WERI-Rb-1 (cell line): ENCODE results near the gene AFAP1.

Experiments
- DNase-seq: peaks from one replicate; pipeline ENCODE4 v3.0.0-alpha.2; 2020
- H3K27ac ChIP-seq: fragments of 250-450 bp; sonication (Bioruptor Pico); 2 replicates; pipeline ENCODE4 v1.5.1; 2020; ENCODE audit warnings: mild to moderate bottlenecking, moderate library complexity
- H3K27me3 ChIP-seq: fragments of 250-450 bp; sonication (Bioruptor Pico); 2 replicates; pipeline ENCODE4 v1.5.1; 2021; ENCODE audit warnings: mild to moderate bottlenecking, low read depth, moderate library complexity; ENCODE audit not compliant: insufficient read depth, severe bottlenecking
- H3K36me3 ChIP-seq: fragments of 250-450 bp; sonication (Bioruptor Pico); 2 replicates; pipeline ENCODE4 v1.5.1; 2020; ENCODE audit warnings: mild to moderate bottlenecking, moderate library complexity
- H3K4me3 ChIP-seq: 2 replicates; pipeline ENCODE4 v1.5.1; 2011; ENCODE audit warnings: low read depth, mild to moderate bottlenecking, control low read depth, low read length
- H3K9me3 ChIP-seq: fragments of 250-450 bp; sonication (Bioruptor Pico); 2 replicates; pipeline ENCODE4 v1.5.1; 2021; ENCODE audit warnings: mild to moderate bottlenecking, moderate library complexity; ENCODE audit not compliant: severe bottlenecking
- TF ChIP-seq, protein P1 (sequence below): IDR thresholded peaks from 2 replicates; pipeline ENCODE4 v1.5.1; 2011; ENCODE audit warnings: low read depth, mild to moderate bottlenecking, control low read depth, inconsistent platforms, low read length

AFAP1 gene

DNA sequence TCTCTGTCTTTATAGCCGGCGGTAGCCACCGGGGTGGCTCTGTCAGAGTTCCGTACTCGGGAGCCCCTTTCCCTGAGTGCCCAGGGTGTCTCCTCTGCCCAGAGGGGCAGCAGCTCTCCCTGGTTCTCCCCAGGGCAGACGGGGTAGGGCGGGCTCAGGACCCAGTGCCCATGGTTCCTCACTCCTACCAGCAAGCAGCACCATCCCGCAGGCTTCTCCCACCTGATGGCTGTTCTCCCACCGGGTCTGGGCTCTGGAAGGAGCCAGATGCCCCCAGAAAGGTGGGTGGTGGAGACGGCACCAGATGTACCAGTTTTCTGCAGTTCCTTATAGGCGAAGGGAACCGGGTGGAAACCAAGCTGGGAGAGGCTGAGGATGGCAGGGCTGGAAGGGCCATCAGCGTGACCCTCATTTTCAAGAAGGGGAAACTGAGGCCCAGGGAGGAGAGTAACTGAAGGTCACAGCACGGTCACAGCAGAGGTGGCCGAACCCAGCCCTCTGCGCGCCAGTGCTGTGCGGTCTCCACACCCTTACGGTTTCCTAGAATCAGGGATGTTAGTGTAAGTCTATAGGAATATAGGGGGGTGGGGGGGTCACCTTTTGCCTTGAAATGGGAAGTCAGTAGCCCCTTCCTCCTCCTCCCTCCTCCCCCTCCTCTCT is 198.7 kb downstream of the AFAP1 start:
- Histone ChIP-seq H3K9me3 (no peaks in the 10 kb centered on the region), H3K27me3 (no peaks in the 10 kb centered on the region), H3K4me3 (no peak overlapping the region), H3K36me3 (peaks cover 40% of the 10 kb centered on the region), H3K27ac (no peak overlapping the region)
- DNase-seq, result no peak
- TF ChIP-seq, protein P1, sequence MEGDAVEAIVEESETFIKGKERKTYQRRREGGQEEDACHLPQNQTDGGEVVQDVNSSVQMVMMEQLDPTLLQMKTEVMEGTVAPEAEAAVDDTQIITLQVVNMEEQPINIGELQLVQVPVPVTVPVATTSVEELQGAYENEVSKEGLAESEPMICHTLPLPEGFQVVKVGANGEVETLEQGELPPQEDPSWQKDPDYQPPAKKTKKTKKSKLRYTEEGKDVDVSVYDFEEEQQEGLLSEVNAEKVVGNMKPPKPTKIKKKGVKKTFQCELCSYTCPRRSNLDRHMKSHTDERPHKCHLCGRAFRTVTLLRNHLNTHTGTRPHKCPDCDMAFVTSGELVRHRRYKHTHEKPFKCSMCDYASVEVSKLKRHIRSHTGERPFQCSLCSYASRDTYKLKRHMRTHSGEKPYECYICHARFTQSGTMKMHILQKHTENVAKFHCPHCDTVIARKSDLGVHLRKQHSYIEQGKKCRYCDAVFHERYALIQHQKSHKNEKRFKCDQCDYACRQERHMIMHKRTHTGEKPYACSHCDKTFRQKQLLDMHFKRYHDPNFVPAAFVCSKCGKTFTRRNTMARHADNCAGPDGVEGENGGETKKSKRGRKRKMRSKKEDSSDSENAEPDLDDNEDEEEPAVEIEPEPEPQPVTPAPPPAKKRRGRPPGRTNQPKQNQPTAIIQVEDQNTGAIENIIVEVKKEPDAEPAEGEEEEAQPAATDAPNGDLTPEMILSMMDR, result no peak

DNA sequence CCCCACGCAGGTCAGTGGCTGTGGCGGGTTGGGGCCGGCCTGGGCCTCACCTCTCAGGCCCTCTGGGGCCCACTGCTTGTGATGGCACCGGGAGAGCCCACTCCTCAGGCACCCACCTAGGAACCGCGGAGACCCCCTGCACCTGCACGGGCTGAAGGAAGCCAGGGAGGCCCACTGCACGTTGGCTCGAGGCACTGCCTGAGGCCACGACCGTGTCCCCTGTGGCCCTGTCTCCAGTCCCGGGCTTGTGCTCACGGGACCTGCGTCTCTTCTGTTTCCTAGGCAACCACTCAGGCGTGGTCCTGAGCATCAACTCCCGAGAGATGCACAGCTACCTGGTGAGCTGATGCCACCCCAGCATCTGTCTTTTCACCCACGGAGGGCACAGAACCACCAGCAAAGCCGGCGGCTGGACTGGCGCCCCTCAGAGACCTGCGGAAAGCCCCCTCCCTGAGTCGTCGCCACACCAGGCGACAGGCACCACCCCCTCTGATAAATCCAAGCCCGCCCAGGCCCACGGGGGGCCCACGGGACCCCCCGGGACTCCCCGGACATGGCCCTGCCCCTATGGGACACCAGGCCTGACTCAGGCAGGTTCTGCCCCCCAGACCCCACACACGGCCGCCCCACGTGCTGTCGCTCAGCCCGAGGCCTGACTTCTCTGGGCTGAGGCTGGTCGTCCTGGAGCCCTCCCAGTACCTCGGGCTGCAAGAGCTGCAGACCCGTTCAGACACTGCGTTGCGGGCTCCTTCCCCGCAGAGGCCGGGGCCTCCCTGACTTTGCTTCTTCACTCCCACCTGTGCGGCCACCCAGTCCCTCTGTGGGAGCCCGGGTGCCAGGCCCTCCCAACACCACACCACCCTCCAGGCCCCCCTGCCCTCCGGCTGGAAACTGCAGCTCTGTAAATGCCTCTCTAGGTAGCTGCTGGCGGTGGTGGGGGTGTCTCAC is 199.5 kb downstream of the AFAP1 start:
- H3K9me3 ChIP-seq, result no peaks in the 10 kb centered on the region
- no peak overlapping the region for H3K4me3 ChIP-seq
- no peaks in the 10 kb centered on the region for H3K27me3 ChIP-seq
- H3K27ac ChIP-seq, result no peak overlapping the region
- DNase-seq, result no peak
- peaks cover 40% of the 10 kb centered on the region for H3K36me3 ChIP-seq
- TF ChIP-seq, protein P1, result no peak

DNA sequence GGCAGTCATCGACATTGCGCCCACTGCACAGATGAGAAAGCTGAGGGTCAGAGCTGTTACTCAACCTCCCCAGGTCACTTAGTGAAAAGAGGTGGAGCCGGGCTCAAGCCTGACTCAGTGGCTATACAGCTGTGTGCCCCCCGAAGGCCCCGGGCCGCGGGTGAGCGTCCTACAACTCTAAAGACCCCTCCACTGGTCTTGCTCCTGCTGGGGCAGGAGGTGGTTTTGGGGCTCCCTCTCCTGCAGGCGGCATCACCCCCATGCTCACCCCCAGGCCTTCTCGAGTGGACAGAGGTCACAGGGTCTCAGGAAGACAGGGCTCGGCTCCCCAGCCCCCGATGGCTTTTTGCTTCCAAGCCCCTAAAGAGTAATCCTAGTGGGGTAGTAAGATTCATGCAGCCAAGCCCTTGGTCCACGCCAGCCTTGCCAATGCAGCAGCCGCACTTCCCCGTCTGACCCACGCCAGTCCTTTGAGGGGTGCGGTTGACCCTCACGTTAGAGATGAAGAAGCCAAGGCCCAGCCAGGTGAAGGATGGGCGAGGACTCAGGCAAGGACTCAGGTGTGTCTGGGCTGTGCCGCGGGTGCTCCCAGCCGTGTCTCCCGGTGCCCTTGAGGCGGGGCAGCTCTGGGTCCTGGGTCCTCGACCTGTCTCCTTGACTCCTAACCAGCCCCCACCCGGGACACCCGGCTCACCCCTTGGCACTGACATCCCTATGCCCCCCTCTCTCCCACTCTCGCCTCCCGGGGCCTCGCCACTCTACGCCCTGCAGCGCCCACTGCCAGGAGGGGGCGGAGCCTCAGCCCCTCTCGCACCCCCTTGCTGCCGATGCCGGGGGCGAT is 200.4 kb downstream of the AFAP1 start:
- Histone ChIP-seq H3K27ac (no peak overlapping the region), H3K36me3 (peaks cover 45% of the 10 kb centered on the region), H3K4me3 (no peak overlapping the region), H3K9me3 (no peaks in the 10 kb centered on the region), H3K27me3 (no peaks in the 10 kb centered on the region)
- TF ChIP-seq, protein P1, result no peak
- no peak for DNase-seq

DNA sequence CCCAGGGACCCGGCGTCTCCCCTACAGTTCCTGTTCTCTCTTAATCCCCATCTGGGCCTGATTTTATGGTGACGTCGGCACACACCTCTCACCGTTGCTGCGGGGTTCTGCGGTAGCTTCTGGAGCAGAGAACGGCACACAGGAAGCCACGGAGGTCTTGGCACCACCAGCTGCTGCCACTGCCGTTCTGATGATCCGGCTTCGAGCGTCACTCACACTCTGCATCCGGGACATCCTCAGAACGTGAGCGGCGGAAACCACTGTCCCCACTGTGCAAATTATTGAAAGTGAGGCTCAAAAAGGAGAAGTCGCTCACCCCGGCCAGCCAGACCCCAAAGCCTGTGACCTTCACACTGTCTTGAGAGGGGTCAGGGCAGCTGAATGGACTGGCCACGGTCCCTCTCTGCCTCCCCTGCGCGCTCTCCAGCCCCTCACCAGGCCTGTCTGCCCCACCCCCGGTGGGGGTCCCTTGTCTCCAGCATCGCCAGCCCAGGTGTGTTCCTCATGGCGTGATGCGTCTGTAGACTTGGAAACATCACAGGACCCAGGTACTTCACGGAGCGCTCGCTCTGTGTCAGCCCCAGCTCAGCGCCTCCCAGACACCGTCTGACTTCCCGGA is 201.1 kb downstream of the AFAP1 start:
- DNase-seq, result no peak
- no peak overlapping the region for H3K27ac ChIP-seq
- peaks cover 47% of the 10 kb centered on the region for H3K36me3 ChIP-seq
- H3K27me3 ChIP-seq, result no peaks in the 10 kb centered on the region
- no peaks in the 10 kb centered on the region for H3K9me3 ChIP-seq
- TF ChIP-seq, protein P1, result no peak
- H3K4me3 ChIP-seq, result no peak overlapping the region

DNA sequence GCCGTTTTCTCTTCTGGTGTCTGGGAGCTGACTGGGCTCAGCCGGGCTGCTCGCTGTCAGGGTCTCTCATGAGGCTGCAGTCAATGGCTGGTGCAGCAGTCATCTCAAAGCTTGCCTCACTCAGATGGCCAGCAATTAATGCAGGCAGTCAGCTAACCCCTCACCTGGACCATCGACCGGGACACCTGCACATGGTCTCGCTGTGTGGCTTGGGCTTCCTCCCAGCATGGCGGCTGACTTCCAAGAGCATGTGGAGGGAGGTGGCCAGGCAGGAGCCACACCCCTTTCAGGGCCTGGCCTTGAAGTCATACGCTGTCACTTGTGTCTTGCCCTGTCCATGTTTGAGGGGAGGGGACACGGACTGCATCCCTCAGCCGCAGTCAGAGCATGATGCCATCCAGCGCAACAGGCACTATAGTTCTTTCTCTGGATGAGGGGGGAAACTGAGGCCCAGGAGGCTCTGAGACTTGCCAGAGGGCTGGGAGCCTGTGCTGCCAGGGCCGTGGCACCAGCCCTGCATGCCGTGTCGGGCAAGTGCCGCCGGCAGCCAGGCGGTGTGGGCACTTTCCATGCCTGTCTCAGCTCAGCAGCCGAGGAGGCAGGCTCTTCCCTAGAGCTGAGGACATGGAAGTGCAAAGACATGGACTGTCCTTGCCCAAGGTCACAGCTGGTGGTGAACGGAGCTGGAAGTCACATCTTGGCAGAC is 201.8 kb downstream of the AFAP1 start:
- H3K9me3 ChIP-seq, result no peaks in the 10 kb centered on the region
- H3K27ac ChIP-seq, result no peak overlapping the region
- DNase-seq, result no peak
- no peak overlapping the region for H3K4me3 ChIP-seq
- H3K27me3 ChIP-seq, result no peaks in the 10 kb centered on the region
- TF ChIP-seq, protein P1, result no peak
- peaks cover 51% of the 10 kb centered on the region for H3K36me3 ChIP-seq
